Calu3 (cell line): Measurements from ENCODE around the gene DDAH1. TPM values are rescaled to one million over a fixed set of nuclear protein-coding genes. Genes with fewer than 3 reads are reported as not detected.

Source experiments
- BruUV-seq: library from RNA; stranded (reverse); fragments of 400-500 nt; replicated peaks from 2 replicates; lab custom pipeline; 2021; lab: Mats Ljungman, UMichigan
- CTCF ChIA-PET: fragments of 300-600 bp; sonication (Branson Sonifier 250); formaldehyde crosslinking; loops from one replicate; lab custom pipeline; 2022; ENCODE audit warnings: antibody characterized with exemption; lab: Charles Lee
- DNase-seq: peaks from one replicate; pipeline ENCODE4 v3.0.0; 2022
- H3K27ac Mint-ChIP-seq: one replicate; pipeline ENCODE4 v1.8.0; 2022; ENCODE audit warnings: mixed read lengths; ENCODE audit not compliant: unreplicated experiment
- H3K27me3 Mint-ChIP-seq: one replicate; pipeline ENCODE4 v1.8.0; 2022; ENCODE audit warnings: mixed read lengths; ENCODE audit not compliant: unreplicated experiment
- H3K36me3 Mint-ChIP-seq: one replicate; pipeline ENCODE4 v1.8.0; 2022; ENCODE audit warnings: mild to moderate bottlenecking, moderate library complexity, mixed read lengths; ENCODE audit not compliant: insufficient read depth, unreplicated experiment
- H3K4me1 Mint-ChIP-seq: one replicate; pipeline ENCODE4 v1.8.0; 2022; ENCODE audit warnings: mild to moderate bottlenecking, low read depth, mixed read lengths; ENCODE audit not compliant: unreplicated experiment
- H3K4me3 Mint-ChIP-seq: one replicate; pipeline ENCODE4 v1.8.0; 2022; ENCODE audit warnings: mild to moderate bottlenecking, low read depth, moderate library complexity, mixed read lengths; ENCODE audit not compliant: unreplicated experiment
- H3K9me3 Mint-ChIP-seq: one replicate; pipeline ENCODE4 v1.8.0; 2022; ENCODE audit warnings: low read depth, mixed read lengths; ENCODE audit not compliant: unreplicated experiment
- CTCF ChIP-seq: fragments of 200-600 bp; IDR thresholded peaks from one replicate; pipeline ENCODE4 v1.8.0; 2022; ENCODE audit warnings: antibody characterized with exemption; ENCODE audit not compliant: unreplicated experiment
- intact Hi-C: fragments of 100-400 bp; cut with micrococcal nuclease; formaldehyde crosslinking; loops from one replicate; pipeline ENCODE4 v1.10.0; 2022; ENCODE audit not compliant: unreplicated experiment
- total RNA-seq: library from RNA; stranded (reverse); gene quantifications from 2 replicates; pipeline ENCODE4 v1.2.3, GENCODE V29; 2022

Gene DDAH1
- total RNA-seq, 1 experiment from 2014 or later = 84.1 TPM

DNA sequence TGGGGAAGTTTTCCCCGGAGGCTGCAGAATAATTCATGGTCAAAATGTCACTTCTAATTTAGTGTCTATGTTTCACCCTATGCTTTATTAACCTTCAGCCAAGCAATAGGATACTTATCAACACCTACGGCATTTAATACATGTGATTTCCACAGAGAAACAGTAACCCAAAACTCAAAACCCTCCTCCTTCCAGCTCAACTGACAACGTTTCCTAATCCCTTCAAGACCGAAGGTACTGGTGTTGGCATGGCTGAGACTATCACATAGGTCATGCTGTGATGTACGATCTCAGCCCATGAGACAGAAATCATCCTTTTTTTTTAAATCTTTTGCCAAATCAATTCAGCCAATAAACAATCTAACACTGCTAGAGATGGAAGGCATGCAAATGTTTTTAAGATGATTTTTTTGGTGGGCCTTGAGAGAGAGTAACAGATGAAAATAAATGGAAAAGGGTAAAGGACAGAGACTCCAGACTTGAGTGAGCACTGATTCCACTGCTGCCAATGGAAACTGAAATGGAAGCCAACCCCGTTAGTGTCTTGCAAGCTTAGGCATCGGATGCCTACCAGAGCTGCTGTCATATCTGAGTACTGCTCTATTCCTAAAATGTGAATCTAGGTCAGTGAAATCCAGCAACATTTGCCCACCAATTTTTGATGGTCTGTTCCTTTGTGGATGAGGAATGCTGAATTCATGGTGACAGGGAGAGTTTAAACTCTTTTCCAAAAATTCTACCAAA, 125.1 kb downstream of the DDAH1 start:
- intact Hi-C loops = loop anchor here (5.0 kb wide), 1 partner anchor 122 kb away; no protein-coding TSS in a partner anchor
- Mint-ChIP-seq H3K36me3 (peaks cover 27% of the 10 kb centered on the region), H3K4me3 (peak overlapping the region; percentile 4), H3K27ac (peak overlapping the region; percentile 39), H3K9me3 (no peaks in the 10 kb centered on the region), H3K27me3 (no peaks in the 10 kb centered on the region), H3K4me1 (peaks cover 89% of the 10 kb centered on the region)
- CTCF ChIA-PET = interaction anchor here (0.7 to 1.2 kb wide), 5 partner anchors 9 to 368 kb away, joined by 3 to 5 read pairs (median 4); partner anchors contain the start of gene ZNHIT6
- TF ChIP-seq CTCF = no peak
- no peak for DNase-seq
- no TSS peak for BruUV-seq

- Mint-ChIP-seq H3K4me1 (peaks cover 88% of the 10 kb centered on the region), H3K27me3 (no peaks in the 10 kb centered on the region), H3K9me3 (no peaks in the 10 kb centered on the region), H3K36me3 (peaks cover 29% of the 10 kb centered on the region), H3K27ac (peak overlapping the region; percentile 21), H3K4me3 (no peak overlapping the region)
- no peak for TF ChIP-seq CTCF
- CTCF ChIA-PET = interaction anchor here (0.7 to 1.2 kb wide), 5 partner anchors 8 to 369 kb away, joined by 3 to 5 read pairs (median 4); partner anchors contain the start of gene ZNHIT6
- no peak for DNase-seq
- intact Hi-C loops = no loop called here
- no TSS peak for BruUV-seq
Observed at GRCh38 chr1:85339089-85339488, 125.9 kb downstream of the DDAH1 start.

- no TSS peak for BruUV-seq
- DNase-seq = no peak
- CTCF ChIA-PET = no interaction called here
- H3K4me3 Mint-ChIP-seq = no peak overlapping the region
- H3K9me3 Mint-ChIP-seq = peaks cover 3% of the 10 kb centered on the region
- peaks cover 30% of the 10 kb centered on the region for H3K36me3 Mint-ChIP-seq
- peak overlapping the region; percentile 5 for H3K27ac Mint-ChIP-seq
- intact Hi-C loops = no loop called here
- peaks cover 78% of the 10 kb centered on the region for H3K4me1 Mint-ChIP-seq
- no peak for TF ChIP-seq CTCF
- no peaks in the 10 kb centered on the region for H3K27me3 Mint-ChIP-seq
Observed at GRCh38 chr1:85334962-85335361, 130.0 kb downstream of the DDAH1 start.

- Mint-ChIP-seq H3K9me3 (peaks cover 3% of the 10 kb centered on the region), H3K27ac (peak overlapping the region; percentile 46), H3K36me3 (peaks cover 40% of the 10 kb centered on the region), H3K4me3 (no peak overlapping the region), H3K4me1 (peaks cover 78% of the 10 kb centered on the region), H3K27me3 (no peaks in the 10 kb centered on the region)
- BruUV-seq = no TSS peak
- TF ChIP-seq CTCF = no peak
- intact Hi-C loops = no loop called here
- no peak for DNase-seq
- CTCF ChIA-PET = no interaction called here
Observed at GRCh38 chr1:85333186-85333585, 131.8 kb downstream of the DDAH1 start.
